HEK293 (cell line): ENCODE data around the gene AFF2.

Source experiments
- CTCF ChIA-PET: fragments of 350-600 bp; formaldehyde crosslinking; extraction: SDS; loops from one replicate; lab custom pipeline; 2021; ENCODE audit warnings: antibody characterized with exemption; lab: Yijun Ruan, JAX
- POLR2A ChIA-PET: fragments of 300-600 bp; formaldehyde crosslinking; extraction: SDS; loops from one replicate; lab custom pipeline; 2020; ENCODE audit warnings: antibody characterized with exemption, inconsistent platforms; lab: Yijun Ruan, JAX
- H3K27ac ChIP-seq: fragments of 200-500 bp; sonication (Bioruptor generic); 2 replicates; pipeline ENCODE4 v1.5.1; 2014; ENCODE audit warnings: low read depth, low read length, control low read depth, inconsistent platforms; ENCODE audit errors: extremely low read depth
- H3K36me3 ChIP-seq, 2 experiments: fragments of 200-500 bp in 1 of 2; sonication (Bioruptor generic) in 1 of 2; 1 replicate in 1 of 2; 2 replicates in 1 of 2; pipeline ENCODE4 v1.5.1; 2014 to 2017; ENCODE audit warnings: inconsistent platforms in 2 of 2, low read length in 2 of 2; ENCODE audit not compliant: control insufficient read depth in 2 of 2, insufficient read depth in 1 of 2
- H3K4me1 ChIP-seq: fragments of 200-500 bp; sonication (Bioruptor generic); 2 replicates; pipeline ENCODE4 v1.5.1; 2014; ENCODE audit warnings: mild to moderate bottlenecking, low read length, inconsistent platforms; ENCODE audit not compliant: control insufficient read depth, insufficient read depth
- H3K4me3 ChIP-seq: 2 replicates; pipeline ENCODE4 v1.5.1; 2011; ENCODE audit warnings: low read depth, mild to moderate bottlenecking, control low read depth, low read length, moderate library complexity
- H3K9me3 ChIP-seq: fragments of 200-500 bp; sonication (Bioruptor generic); 2 replicates; pipeline ENCODE4 v1.5.1; 2014; ENCODE audit warnings: low read depth, low read length, inconsistent platforms; ENCODE audit not compliant: control insufficient read depth, insufficient read depth
- FEZF1 ChIP-seq: fragments of 450-650 bp; formaldehyde crosslinking; IDR thresholded peaks from 2 replicates; pipeline ENCODE4 v1.5.1; 2016; ENCODE audit warnings: missing biosample characterization, missing genetic modification characterization
- GFI1B ChIP-seq: fragments of 450-650 bp; formaldehyde crosslinking; IDR thresholded peaks from 2 replicates; pipeline ENCODE4 v1.5.1; 2016; ENCODE audit warnings: missing biosample characterization, missing genetic modification characterization
- MEIS1 ChIP-seq: sonication (generic); formaldehyde crosslinking; IDR thresholded peaks from 2 replicates; pipeline ENCODE4 v1.8.1; 2022; ENCODE audit warnings: missing genetic modification reagents, mild to moderate bottlenecking, borderline replicate concordance
- PRDM1 ChIP-seq: fragments of 450-650 bp; formaldehyde crosslinking; IDR thresholded peaks from 2 replicates; pipeline ENCODE4; 2016; ENCODE audit warnings: missing biosample characterization, missing genetic modification characterization
- PRDM6 ChIP-seq: fragments of 450-650 bp; formaldehyde crosslinking; IDR thresholded peaks from 2 replicates; pipeline ENCODE4 v1.5.1; 2017; ENCODE audit warnings: missing biosample characterization, missing genetic modification characterization
- SCRT1 ChIP-seq: fragments of 450-650 bp; formaldehyde crosslinking; IDR thresholded peaks from 2 replicates; pipeline ENCODE4 v1.5.1; 2016; ENCODE audit warnings: missing biosample characterization, missing genetic modification characterization, borderline replicate concordance
- TCF7L2 ChIP-seq: IDR thresholded peaks from 2 replicates; pipeline ENCODE4 v1.6.1; 2011; ENCODE audit warnings: low read depth, mild to moderate bottlenecking, inconsistent platforms, low read length, moderate library complexity, borderline replicate concordance
- TRIM28 ChIP-seq: IDR thresholded peaks from 2 replicates; pipeline ENCODE4 v1.6.1; 2011; ENCODE audit warnings: low read length, control low read depth, borderline replicate concordance
- ZBTB49 ChIP-seq: fragments of 450-650 bp; formaldehyde crosslinking; IDR thresholded peaks from 2 replicates; pipeline ENCODE4 v1.5.1; 2016; ENCODE audit warnings: missing biosample characterization, missing genetic modification characterization, low read depth
- ZFHX2 ChIP-seq: fragments of 450-650 bp; formaldehyde crosslinking; conservative IDR thresholded peaks from 2 replicates; pipeline ENCODE4 v1.5.1; 2016; ENCODE audit warnings: missing biosample characterization, missing genetic modification characterization
- ZFP3 ChIP-seq: fragments of 450-650 bp; formaldehyde crosslinking; IDR thresholded peaks from 2 replicates; pipeline ENCODE4 v1.5.1; 2016; ENCODE audit warnings: low read depth, missing biosample characterization, missing genetic modification characterization
- ZNF10 ChIP-seq: fragments of 450-650 bp; formaldehyde crosslinking; IDR thresholded peaks from 2 replicates; pipeline ENCODE4 v1.5.1; 2017; ENCODE audit warnings: missing biosample characterization, missing genetic modification characterization
- ZNF146 ChIP-seq: fragments of 450-650 bp; formaldehyde crosslinking; IDR thresholded peaks from 2 replicates; pipeline ENCODE4 v1.5.1; 2016; ENCODE audit warnings: missing biosample characterization, missing genetic modification characterization
- ZNF16 ChIP-seq: fragments of 450-650 bp; formaldehyde crosslinking; IDR thresholded peaks from 2 replicates; pipeline ENCODE4 v1.5.1; 2016; ENCODE audit warnings: low read depth, missing biosample characterization, missing genetic modification characterization
- ZNF24 ChIP-seq: fragments of 450-650 bp; formaldehyde crosslinking; IDR thresholded peaks from 2 replicates; pipeline ENCODE4 v1.5.1; 2016; ENCODE audit warnings: missing biosample characterization, missing genetic modification characterization
- ZNF37A ChIP-seq: fragments of 450-650 bp; IDR thresholded peaks from 2 replicates; pipeline ENCODE4 v1.5.1; 2018; ENCODE audit warnings: missing biosample characterization, missing genetic modification characterization
- ZNF394 ChIP-seq: fragments of 450-650 bp; formaldehyde crosslinking; IDR thresholded peaks from 2 replicates; pipeline ENCODE4 v1.5.1; 2016; ENCODE audit warnings: missing biosample characterization, missing genetic modification characterization, mild to moderate bottlenecking, moderate library complexity, borderline replicate concordance
- ZNF426 ChIP-seq: fragments of 450-650 bp; formaldehyde crosslinking; IDR thresholded peaks from 2 replicates; pipeline ENCODE4 v1.5.1; 2017; ENCODE audit warnings: missing biosample characterization, missing genetic modification characterization, mild to moderate bottlenecking, inconsistent platforms, moderate library complexity
- ZNF510 ChIP-seq: fragments of 450-650 bp; formaldehyde crosslinking; IDR thresholded peaks from 2 replicates; pipeline ENCODE4 v1.5.1; 2018; ENCODE audit warnings: mild to moderate bottlenecking, missing genetic modification characterization, missing biosample characterization; ENCODE audit not compliant: insufficient replicate concordance
- ZNF529 ChIP-seq: fragments of 450-650 bp; formaldehyde crosslinking; IDR thresholded peaks from 2 replicates; pipeline ENCODE4 v1.5.1; 2017; ENCODE audit warnings: missing genetic modification characterization, missing biosample characterization; ENCODE audit not compliant: insufficient replicate concordance
- ZNF549 ChIP-seq: fragments of 450-650 bp; IDR thresholded peaks from 2 replicates; pipeline ENCODE4 v1.5.1; 2018; ENCODE audit warnings: missing biosample characterization, missing genetic modification characterization, mild to moderate bottlenecking, inconsistent platforms, moderate library complexity
- ZNF585B ChIP-seq: fragments of 450-650 bp; formaldehyde crosslinking; IDR thresholded peaks from 2 replicates; pipeline ENCODE4 v1.5.1; 2016; ENCODE audit warnings: missing biosample characterization, missing genetic modification characterization
- ZNF639 ChIP-seq: fragments of 450-650 bp; formaldehyde crosslinking; IDR thresholded peaks from 2 replicates; pipeline ENCODE4 v1.5.1; 2016; ENCODE audit warnings: missing biosample characterization, missing genetic modification characterization
- ZSCAN23 ChIP-seq: fragments of 450-650 bp; formaldehyde crosslinking; IDR thresholded peaks from 2 replicates; pipeline ENCODE4 v1.5.1; 2016; ENCODE audit warnings: missing biosample characterization, missing genetic modification characterization
- ZSCAN4 ChIP-seq: fragments of 450-650 bp; formaldehyde crosslinking; IDR thresholded peaks from 2 replicates; pipeline ENCODE4 v1.5.1; 2017; ENCODE audit warnings: missing biosample characterization, missing genetic modification characterization
- TF ChIP-seq, protein P1 (sequence below): fragments of 450-650 bp; formaldehyde crosslinking; IDR thresholded peaks from 2 replicates; pipeline ENCODE4 v1.5.1; 2016; ENCODE audit warnings: missing biosample characterization, missing genetic modification characterization

AFF2 gene

DNA sequence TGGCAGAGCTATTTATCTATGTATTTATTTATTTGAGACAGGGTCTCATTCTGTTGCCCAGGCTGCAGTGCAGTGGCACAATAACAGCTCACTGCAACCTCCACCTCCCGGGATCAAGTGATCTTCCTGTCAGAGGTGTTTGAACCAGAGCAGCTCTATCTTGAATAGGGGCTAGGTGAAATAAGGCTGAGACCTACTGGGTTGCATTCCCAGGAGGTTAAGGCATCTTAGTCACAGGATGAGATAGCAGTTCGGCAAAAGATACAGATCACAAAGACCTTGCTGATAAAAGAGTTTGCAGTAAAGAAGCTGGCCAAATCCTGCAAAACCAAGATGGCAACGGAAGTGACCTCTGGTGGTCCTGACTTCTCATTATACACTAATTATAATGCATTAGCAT is 501.9 kb downstream of the AFF2 start:
- no peak overlapping the region for H3K27ac ChIP-seq
- H3K4me1 ChIP-seq = peaks cover 5% of the 10 kb centered on the region; the same call in 1 of the 2 replicates
- CTCF ChIA-PET = no interaction called here
- H3K4me3 ChIP-seq = no peak overlapping the region
- no peaks in the 10 kb centered on the region for H3K36me3 ChIP-seq
- TF ChIP-seq ZNF394 (tag by site-specific recombination) = no peak
- no peak for TF ChIP-seq ZNF24 (tag by site-specific recombination)
- TF ChIP-seq FEZF1 = no peak
- no peak for TF ChIP-seq ZSCAN23 (tag by site-specific recombination)
- TF ChIP-seq, protein P1, sequence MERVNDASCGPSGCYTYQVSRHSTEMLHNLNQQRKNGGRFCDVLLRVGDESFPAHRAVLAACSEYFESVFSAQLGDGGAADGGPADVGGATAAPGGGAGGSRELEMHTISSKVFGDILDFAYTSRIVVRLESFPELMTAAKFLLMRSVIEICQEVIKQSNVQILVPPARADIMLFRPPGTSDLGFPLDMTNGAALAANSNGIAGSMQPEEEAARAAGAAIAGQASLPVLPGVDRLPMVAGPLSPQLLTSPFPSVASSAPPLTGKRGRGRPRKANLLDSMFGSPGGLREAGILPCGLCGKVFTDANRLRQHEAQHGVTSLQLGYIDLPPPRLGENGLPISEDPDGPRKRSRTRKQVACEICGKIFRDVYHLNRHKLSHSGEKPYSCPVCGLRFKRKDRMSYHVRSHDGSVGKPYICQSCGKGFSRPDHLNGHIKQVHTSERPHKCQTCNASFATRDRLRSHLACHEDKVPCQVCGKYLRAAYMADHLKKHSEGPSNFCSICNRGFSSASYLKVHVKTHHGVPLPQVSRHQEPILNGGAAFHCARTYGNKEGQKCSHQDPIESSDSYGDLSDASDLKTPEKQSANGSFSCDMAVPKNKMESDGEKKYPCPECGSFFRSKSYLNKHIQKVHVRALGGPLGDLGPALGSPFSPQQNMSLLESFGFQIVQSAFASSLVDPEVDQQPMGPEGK (tag by site-specific recombination) = no peak
- no peak for TF ChIP-seq ZNF37A
- TF ChIP-seq ZNF510 (tag by site-specific recombination) = no peak
- no peak for TF ChIP-seq ZNF529 (tag by site-specific recombination)
- TF ChIP-seq ZBTB49 = no peak
- TF ChIP-seq SCRT1 = no peak
- no peak for TF ChIP-seq PRDM1
- TF ChIP-seq ZNF549 = no peak
- no peak for TF ChIP-seq TRIM28
- no peak for TF ChIP-seq ZNF639 (tag by site-specific recombination)
- no peak for TF ChIP-seq ZSCAN4 (tag by site-specific recombination)
- no peak for TF ChIP-seq MEIS1
- H3K9me3 ChIP-seq = no peaks in the 10 kb centered on the region
- POLR2A ChIA-PET = no interaction called here

DNA sequence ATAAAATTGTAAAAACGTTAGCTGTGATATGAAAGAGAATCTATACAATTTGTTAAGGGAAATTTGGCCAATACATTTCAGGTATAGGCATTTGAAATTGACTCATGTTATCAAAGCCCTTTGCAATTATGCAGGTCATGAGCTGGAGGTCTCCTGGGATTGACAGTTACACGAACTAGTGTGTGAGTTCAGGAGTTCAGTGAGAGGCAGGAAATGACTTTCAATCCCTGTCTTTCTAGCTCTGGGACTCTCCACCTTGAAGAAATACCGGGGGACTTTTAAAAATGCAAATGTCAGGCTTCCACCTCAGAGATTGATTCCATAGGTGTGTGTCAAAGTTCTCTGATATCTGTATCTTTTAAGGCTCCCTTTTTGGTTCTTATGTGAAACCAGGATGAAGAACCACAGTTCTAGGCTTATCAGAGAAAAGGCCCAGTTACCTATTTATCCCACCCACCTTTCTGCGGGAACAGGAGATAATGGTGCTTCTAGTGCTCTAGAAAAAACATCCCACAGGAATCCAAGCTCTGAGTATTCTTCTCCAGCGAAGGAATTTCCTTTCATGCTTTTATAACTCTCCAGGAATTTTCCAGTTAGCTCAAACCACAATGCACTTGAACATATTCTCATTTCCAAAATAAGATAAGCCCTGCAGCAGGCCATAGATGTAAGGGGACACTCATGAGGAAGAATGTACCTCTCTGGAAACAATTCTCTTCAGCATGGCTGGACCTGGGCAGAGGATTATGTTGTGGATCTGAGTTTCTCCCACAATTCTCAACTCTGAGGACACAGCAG is 503.6 kb downstream of the AFF2 start:
- CTCF ChIA-PET = interaction anchor here (0.5 to 1.1 kb wide), 3 partner anchors 11 to 1644 kb away, joined by 3 to 4 read pairs (median 3); no protein-coding TSS in a partner anchor
- Histone ChIP-seq H3K27ac (no peak overlapping the region), H3K4me1 (peaks cover 5% of the 10 kb centered on the region; the same call in 1 of the 2 replicates), H3K36me3 (no peaks in the 10 kb centered on the region), H3K4me3 (no peak overlapping the region), H3K9me3 (no peaks in the 10 kb centered on the region)
- POLR2A ChIA-PET = no interaction called here
- TF ChIP-seq ZNF16 (tag by site-specific recombination) (no peak), ZFP3 (tag by site-specific recombination) (no peak), ZNF146 (no peak), ZNF639 (tag by site-specific recombination) (no peak), PRDM6 (tag by site-specific recombination) (no peak), GFI1B (no peak), ZNF426 (tag by site-specific recombination) (no peak), TCF7L2 (0 out of 2 replicates have a peak, but pooled peaks have one; percentile 32), ZNF585B (no peak), ZNF10 (tag by site-specific recombination) (no peak), ZFHX2 (tag by site-specific recombination) (no peak)
